GM23338 (cell line): Measurements from ENCODE around the gene PRELID1.

ENCODE experiments used
- CREB1 ChIP-seq: fragments of 250-450 bp; sonication (Bioruptor Pico); IDR thresholded peaks from 2 replicates; pipeline ENCODE4 v1.5.0; 2020; ENCODE audit warnings: low read depth, mild to moderate bottlenecking, moderate library complexity
- CTCF ChIP-seq, 2 experiments: fragments of 200-600 bp in 1 of 2; sonication (generic) in 1 of 2; conservative IDR thresholded peaks; 2 replicates each; pipeline versions ENCODE4 v1.5.1 to v1.6.1; 2016 to 2017; ENCODE audit warnings: antibody characterized with exemption in 2 of 2, low read depth in 2 of 2, mild to moderate bottlenecking in 2 of 2, moderate library complexity in 1 of 2
- ETS1 ChIP-seq: IDR thresholded peaks from 2 replicates; pipeline ENCODE4 v1.6.1; 2016; ENCODE audit warnings: antibody characterized with exemption
- EZH2 ChIP-seq: fragments of 200-600 bp; sonication (generic); IDR thresholded peaks from one replicate; pipeline ENCODE4 v1.8.0; 2017; ENCODE audit warnings: antibody characterized with exemption, mild to moderate bottlenecking, low read depth; ENCODE audit not compliant: unreplicated experiment
- EZH2phosphoT487 ChIP-seq: fragments of 200-600 bp; sonication (generic); IDR thresholded peaks from one replicate; pipeline ENCODE4 v1.8.1; 2018; ENCODE audit warnings: antibody characterized with exemption; ENCODE audit not compliant: unreplicated experiment
- JUNB ChIP-seq: IDR thresholded peaks from one replicate; pipeline ENCODE4 v1.6.1; 2016; ENCODE audit warnings: antibody characterized with exemption; ENCODE audit not compliant: unreplicated experiment
- NANOG ChIP-seq: IDR thresholded peaks from 2 replicates; pipeline ENCODE4 v1.6.1; 2016; ENCODE audit warnings: antibody characterized with exemption, borderline replicate concordance
- POLR2AphosphoS5 ChIP-seq: IDR thresholded peaks from 2 replicates; pipeline ENCODE4 v1.6.1; 2016; ENCODE audit warnings: antibody characterized with exemption, low read depth
- REST ChIP-seq: IDR thresholded peaks from one replicate; pipeline ENCODE4 v1.6.1; 2018; ENCODE audit warnings: antibody characterized with exemption; ENCODE audit not compliant: unreplicated experiment
- ZNF114 ChIP-seq: fragments of 250-450 bp; sonication (Bioruptor Pico); IDR thresholded peaks from 2 replicates; pipeline ENCODE4 v1.5.0; 2020; ENCODE audit warnings: mild to moderate bottlenecking, moderate library complexity
- ZNF462 ChIP-seq: fragments of 250-450 bp; sonication (Bioruptor Pico); IDR thresholded peaks from 2 replicates; pipeline ENCODE4 v1.5.0; 2020; ENCODE audit warnings: mild to moderate bottlenecking, moderate library complexity

GRCh38 chr5:177346820-177347219 lies 43.2 kb downstream of the PRELID1 start:
- no peak for TF ChIP-seq CTCF (conservative IDR thresholded peaks at IDR 0.05; ENCODE audit: low read depth in 2 of 2)
- no peak for TF ChIP-seq EZH2
- TF ChIP-seq POLR2AphosphoS5, result no peak
- no peak for TF ChIP-seq ZNF462 (CRISPR knock-in tag)
- TF ChIP-seq EZH2phosphoT487, result no peak
- no peak for TF ChIP-seq ZNF114
- TF ChIP-seq CREB1 (CRISPR knock-in tag), result no peak
- no peak for TF ChIP-seq NANOG
- TF ChIP-seq JUNB, result no peak
- TF ChIP-seq REST, result no peak
- no peak for TF ChIP-seq ETS1
